Measurements from ENCODE around the gene STAM. TPM values are rescaled to one million over a fixed set of nuclear protein-coding genes. Genes with fewer than 3 reads are reported as not detected.

Gene STAM
- total RNA-seq, 1 donor from 2014 or later = 27.8 TPM

DNA sequence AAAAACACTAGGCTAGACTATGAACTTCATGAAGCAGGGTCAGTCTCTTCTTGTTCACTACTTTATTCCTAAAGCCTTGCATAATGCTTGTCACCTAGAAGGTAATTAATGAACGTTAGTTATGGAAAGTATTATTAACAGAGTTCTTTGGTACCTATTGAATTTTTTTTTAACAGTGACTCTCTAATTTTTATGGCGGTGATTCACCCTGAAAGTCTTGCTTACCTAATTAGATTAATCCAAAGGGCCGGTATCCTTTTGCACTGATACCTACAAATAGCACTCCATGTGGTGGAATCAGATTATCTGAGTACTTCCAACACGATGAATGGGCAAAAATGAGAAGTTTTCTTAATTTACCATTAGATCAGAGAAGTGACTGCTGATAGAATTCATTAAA is 31.7 kb downstream of the STAM start:
- TF ChIP-seq, protein P1, sequence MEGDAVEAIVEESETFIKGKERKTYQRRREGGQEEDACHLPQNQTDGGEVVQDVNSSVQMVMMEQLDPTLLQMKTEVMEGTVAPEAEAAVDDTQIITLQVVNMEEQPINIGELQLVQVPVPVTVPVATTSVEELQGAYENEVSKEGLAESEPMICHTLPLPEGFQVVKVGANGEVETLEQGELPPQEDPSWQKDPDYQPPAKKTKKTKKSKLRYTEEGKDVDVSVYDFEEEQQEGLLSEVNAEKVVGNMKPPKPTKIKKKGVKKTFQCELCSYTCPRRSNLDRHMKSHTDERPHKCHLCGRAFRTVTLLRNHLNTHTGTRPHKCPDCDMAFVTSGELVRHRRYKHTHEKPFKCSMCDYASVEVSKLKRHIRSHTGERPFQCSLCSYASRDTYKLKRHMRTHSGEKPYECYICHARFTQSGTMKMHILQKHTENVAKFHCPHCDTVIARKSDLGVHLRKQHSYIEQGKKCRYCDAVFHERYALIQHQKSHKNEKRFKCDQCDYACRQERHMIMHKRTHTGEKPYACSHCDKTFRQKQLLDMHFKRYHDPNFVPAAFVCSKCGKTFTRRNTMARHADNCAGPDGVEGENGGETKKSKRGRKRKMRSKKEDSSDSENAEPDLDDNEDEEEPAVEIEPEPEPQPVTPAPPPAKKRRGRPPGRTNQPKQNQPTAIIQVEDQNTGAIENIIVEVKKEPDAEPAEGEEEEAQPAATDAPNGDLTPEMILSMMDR (IDR thresholded peaks at IDR 0.05; ENCODE audit: unreplicated experiment) = no peak
- Mint-ChIP-seq H3K9me3 (ENCODE audit: low read depth) (peaks cover 11% of the 10 kb centered on the region), H3K4me1 (ENCODE audit: low read depth) (peaks cover 13% of the 10 kb centered on the region)

GRCh38 chr10:17676919-17677318 is 33.0 kb downstream of the STAM start:
- Mint-ChIP-seq H3K4me1 (ENCODE audit: low read depth) (peaks cover 8% of the 10 kb centered on the region), H3K27ac (no peak overlapping the region), H3K9me3 (ENCODE audit: low read depth) (peaks cover 11% of the 10 kb centered on the region), H3K4me3 (ENCODE audit: low read depth) (no peak overlapping the region), H3K36me3 (ENCODE audit: insufficient read depth) (peaks cover 7% of the 10 kb centered on the region), H3K27me3 (no peaks in the 10 kb centered on the region)
- no peak for DNase-seq (ENCODE audit: low spot score, unreplicated experiment)
- TF ChIP-seq, protein P1 (IDR thresholded peaks at IDR 0.05; ENCODE audit: unreplicated experiment) = no peak

More for the DNA sequence above, 31.7 kb downstream of the STAM start:
- no peak for DNase-seq (ENCODE audit: low spot score, unreplicated experiment)
- no peaks in the 10 kb centered on the region for H3K27me3 Mint-ChIP-seq
- H3K27ac Mint-ChIP-seq = no peak overlapping the region
- H3K4me3 Mint-ChIP-seq (ENCODE audit: low read depth) = no peak overlapping the region
- H3K36me3 Mint-ChIP-seq (ENCODE audit: insufficient read depth) = peaks cover 7% of the 10 kb centered on the region

DNA sequence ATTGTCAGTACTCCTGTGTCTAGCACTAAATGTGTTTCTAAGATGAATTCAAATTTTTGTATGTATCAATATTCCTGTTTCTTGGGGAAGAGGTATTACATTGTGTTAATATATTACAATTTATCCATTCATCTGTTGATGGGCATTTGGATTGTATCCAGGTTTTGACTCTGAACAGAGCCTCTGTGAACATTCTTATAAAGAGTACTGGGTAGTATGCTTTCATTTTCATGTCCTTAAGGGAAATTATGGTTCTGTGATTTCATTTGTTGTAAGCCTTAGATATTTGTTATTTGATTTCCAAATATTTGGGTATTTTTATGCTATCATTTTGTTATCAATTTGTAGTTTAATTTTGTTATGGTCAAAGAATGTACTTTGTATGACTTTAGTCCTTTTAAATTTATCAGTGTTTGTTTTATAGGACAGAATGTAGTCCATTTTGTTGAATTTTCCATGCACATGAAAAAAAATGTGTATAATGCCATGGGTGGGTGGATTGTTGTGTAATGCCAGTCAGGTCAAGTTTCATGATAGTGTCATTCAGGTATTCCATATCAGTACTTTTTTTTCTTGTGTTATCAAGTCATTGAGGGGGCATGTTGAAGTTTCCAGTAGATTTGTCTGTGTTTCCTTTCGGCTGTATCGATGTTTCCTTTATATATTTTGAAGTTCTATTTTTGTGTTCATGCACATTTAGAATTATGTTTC is 38.4 kb downstream of the STAM start:
- no peak for DNase-seq (ENCODE audit: low spot score, unreplicated experiment)
- Mint-ChIP-seq H3K27ac (no peak overlapping the region), H3K4me3 (ENCODE audit: low read depth) (no peak overlapping the region), H3K4me1 (ENCODE audit: low read depth) (peaks cover 8% of the 10 kb centered on the region), H3K9me3 (ENCODE audit: low read depth) (peaks cover 11% of the 10 kb centered on the region), H3K27me3 (no peaks in the 10 kb centered on the region), H3K36me3 (ENCODE audit: insufficient read depth) (peaks cover 8% of the 10 kb centered on the region)
- TF ChIP-seq, protein P1 (IDR thresholded peaks at IDR 0.05; ENCODE audit: unreplicated experiment) = no peak

DNA sequence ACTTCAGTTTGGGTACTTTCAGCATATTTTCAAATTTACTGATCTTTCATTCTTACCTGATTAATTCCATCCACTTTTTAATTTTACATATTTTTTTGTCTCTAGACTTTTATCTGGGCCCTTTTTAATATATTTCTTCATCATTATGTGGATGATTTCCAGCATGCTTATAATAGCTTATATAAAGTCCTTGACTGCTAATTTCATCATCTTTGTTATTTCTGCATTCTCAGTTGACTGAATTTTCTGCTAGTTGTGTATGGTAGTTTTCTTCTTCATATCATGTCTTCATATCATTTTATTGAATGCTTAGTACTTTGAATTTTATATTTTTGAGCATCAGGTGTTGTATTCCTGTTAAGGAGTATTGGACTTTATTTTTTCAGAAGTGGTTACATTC is 39.6 kb downstream of the STAM start:
- TF ChIP-seq, protein P1 (IDR thresholded peaks at IDR 0.05; ENCODE audit: unreplicated experiment) = no peak
- H3K9me3 Mint-ChIP-seq (ENCODE audit: low read depth) = peaks cover 11% of the 10 kb centered on the region
- peaks cover 8% of the 10 kb centered on the region for H3K4me1 Mint-ChIP-seq (ENCODE audit: low read depth)
- H3K27me3 Mint-ChIP-seq = no peaks in the 10 kb centered on the region
- H3K4me3 Mint-ChIP-seq (ENCODE audit: low read depth) = no peak overlapping the region
- DNase-seq (ENCODE audit: low spot score, unreplicated experiment) = no peak
- H3K27ac Mint-ChIP-seq = no peak overlapping the region
- peaks cover 10% of the 10 kb centered on the region for H3K36me3 Mint-ChIP-seq (ENCODE audit: insufficient read depth)

DNA sequence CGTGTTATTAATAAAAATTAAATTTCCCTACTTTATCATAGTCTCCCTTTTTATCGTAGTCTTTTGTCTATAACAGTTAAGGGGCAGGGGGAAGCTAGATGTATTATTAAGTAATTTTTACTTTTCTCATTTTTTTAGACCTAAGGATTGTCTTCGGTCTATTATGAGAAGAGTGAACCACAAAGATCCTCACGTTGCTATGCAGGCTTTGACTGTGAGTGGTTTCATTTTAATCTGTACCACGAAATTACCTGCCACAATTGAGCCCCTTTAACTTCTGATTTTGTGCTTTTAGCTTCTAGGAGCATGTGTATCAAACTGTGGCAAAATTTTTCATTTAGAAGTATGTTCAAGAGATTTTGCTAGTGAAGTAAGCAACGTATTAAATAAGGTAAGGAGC is 40.6 kb downstream of the STAM start:
- Mint-ChIP-seq H3K36me3 (ENCODE audit: insufficient read depth) (peaks cover 6% of the 10 kb centered on the region), H3K9me3 (ENCODE audit: low read depth) (peaks cover 6% of the 10 kb centered on the region), H3K4me3 (ENCODE audit: low read depth) (no peak overlapping the region), H3K4me1 (ENCODE audit: low read depth) (peaks cover 8% of the 10 kb centered on the region), H3K27ac (no peak overlapping the region), H3K27me3 (no peaks in the 10 kb centered on the region)
- TF ChIP-seq, protein P1 (IDR thresholded peaks at IDR 0.05; ENCODE audit: unreplicated experiment) = no peak
- no peak for DNase-seq (ENCODE audit: low spot score, unreplicated experiment)
